ENCODE data around the gene ATAD1. TPM values are rescaled to one million over a fixed set of nuclear protein-coding genes. Genes with fewer than 3 reads are reported as not detected.

Gene ATAD1
- total RNA-seq, 1 donor from 2014 or later: 71.0 TPM

DNA sequence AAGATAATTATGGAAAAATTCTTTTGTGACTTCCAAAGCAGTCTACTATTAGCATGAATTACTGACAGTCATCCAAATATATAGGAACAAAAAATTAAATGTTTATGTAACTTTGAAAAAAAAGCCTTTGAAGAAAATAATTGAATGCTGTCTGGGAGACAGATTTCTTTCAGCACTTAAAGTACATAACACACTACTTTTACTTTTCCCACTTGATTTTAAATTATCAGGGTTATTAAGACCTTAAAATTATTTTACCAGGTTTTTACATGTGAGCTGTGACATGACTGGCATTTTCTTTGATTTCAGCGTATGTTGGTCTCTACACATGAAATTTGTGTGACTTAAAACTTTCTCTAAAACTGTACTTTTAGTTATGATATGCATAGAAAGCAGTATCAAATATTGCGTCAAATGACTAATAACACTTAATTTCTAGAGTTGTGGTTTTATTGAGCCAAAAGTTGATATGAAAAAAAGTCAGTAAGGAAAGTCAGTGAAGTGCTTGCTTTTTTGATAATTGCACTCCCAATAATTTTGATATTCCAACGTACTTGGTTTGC lies 48.5 kb upstream of the ATAD1 start:
- Mint-ChIP-seq H3K4me1 (ENCODE audit: low read depth, unreplicated experiment) (peaks cover 14% of the 10 kb centered on the region), H3K4me3 (ENCODE audit: unreplicated experiment) (peak overlapping the region; percentile 96), H3K27ac (ENCODE audit: unreplicated experiment) (peak overlapping the region; percentile 36), H3K27me3 (ENCODE audit: low read depth, unreplicated experiment) (no peaks in the 10 kb centered on the region), H3K9me3 (ENCODE audit: unreplicated experiment) (no peaks in the 10 kb centered on the region), H3K36me3 (ENCODE audit: low read depth, unreplicated experiment) (no peaks in the 10 kb centered on the region)
- Histone ChIP-seq H3K9me3 (ENCODE audit: insufficient read depth, low read depth, low read length) (no peaks in the 10 kb centered on the region), H3K4me2 (ENCODE audit: low read length) (peak overlapping the region; percentile 91), H3K27ac (ENCODE audit: low read depth, low read length) (peak overlapping the region; percentile 51), H4K20me1 (ENCODE audit: insufficient read depth, low read length) (peaks cover 69% of the 10 kb centered on the region), H3K9ac (ENCODE audit: low read length) (peak overlapping the region; percentile 94), H3K27me3 (ENCODE audit: insufficient read depth, low read length) (no peaks in the 10 kb centered on the region), H3K79me2 (ENCODE audit: insufficient read depth, low read length) (peaks cover 77% of the 10 kb centered on the region), H3K36me3 (ENCODE audit: insufficient read depth, low read length) (no peaks in the 10 kb centered on the region), H3K4me1 (ENCODE audit: insufficient read depth, low read length) (peaks cover 6% of the 10 kb centered on the region), H2AFZ (ENCODE audit: low read depth, low read length) (no peak overlapping the region), H3K4me3 (ENCODE audit: insufficient read depth, low read depth, low read length) (peak overlapping the region; percentile 99)
- no peak for DNase-seq (ENCODE audit: low read depth)
- FAIRE-seq: no peak
- TF ChIP-seq, protein P1, sequence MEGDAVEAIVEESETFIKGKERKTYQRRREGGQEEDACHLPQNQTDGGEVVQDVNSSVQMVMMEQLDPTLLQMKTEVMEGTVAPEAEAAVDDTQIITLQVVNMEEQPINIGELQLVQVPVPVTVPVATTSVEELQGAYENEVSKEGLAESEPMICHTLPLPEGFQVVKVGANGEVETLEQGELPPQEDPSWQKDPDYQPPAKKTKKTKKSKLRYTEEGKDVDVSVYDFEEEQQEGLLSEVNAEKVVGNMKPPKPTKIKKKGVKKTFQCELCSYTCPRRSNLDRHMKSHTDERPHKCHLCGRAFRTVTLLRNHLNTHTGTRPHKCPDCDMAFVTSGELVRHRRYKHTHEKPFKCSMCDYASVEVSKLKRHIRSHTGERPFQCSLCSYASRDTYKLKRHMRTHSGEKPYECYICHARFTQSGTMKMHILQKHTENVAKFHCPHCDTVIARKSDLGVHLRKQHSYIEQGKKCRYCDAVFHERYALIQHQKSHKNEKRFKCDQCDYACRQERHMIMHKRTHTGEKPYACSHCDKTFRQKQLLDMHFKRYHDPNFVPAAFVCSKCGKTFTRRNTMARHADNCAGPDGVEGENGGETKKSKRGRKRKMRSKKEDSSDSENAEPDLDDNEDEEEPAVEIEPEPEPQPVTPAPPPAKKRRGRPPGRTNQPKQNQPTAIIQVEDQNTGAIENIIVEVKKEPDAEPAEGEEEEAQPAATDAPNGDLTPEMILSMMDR (IDR thresholded peaks at IDR 0.05; ENCODE audit: insufficient read depth, low read depth, low read length): no peak
- no peak for TF ChIP-seq EZH2 (IDR thresholded peaks at IDR 0.05; ENCODE audit: insufficient read depth, low read length)

DNA sequence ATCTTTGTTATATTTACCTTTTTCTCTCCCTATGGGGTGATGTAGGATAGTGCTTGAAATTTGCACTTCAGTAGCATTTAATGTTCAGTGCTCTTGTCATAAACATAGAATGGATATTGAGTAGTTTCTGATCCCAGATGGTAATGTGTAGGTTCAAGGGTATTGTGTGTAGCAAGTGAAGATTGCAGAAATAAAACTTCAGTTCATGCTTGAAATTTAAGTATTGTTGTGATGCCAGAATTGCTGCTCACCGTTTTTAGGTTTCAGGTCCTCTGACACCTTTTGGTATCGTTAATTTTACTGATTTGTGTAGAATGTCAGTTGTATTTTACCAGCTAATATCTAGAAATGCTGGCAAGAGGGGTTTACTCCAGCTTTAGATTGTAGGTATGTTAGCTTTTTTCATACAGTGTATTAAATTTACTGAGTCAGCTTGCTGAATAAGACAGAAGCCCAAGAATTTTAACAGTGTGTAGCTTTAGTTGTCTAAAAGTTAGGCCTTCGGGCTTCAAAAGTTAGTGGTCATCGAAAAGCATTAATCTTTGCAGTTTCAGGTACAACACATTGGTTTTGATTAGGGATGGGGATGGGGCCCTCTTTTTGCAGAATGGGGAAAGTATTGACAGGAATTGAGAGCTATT lies 47.3 kb upstream of the ATAD1 start:
- H3K27me3 Mint-ChIP-seq (ENCODE audit: low read depth, unreplicated experiment): no peaks in the 10 kb centered on the region
- Histone ChIP-seq H3K79me2 (ENCODE audit: insufficient read depth, low read length) (peaks cover 66% of the 10 kb centered on the region), H2AFZ (ENCODE audit: low read depth, low read length) (no peak overlapping the region), H4K20me1 (ENCODE audit: insufficient read depth, low read length) (peaks cover 58% of the 10 kb centered on the region), H3K27me3 (ENCODE audit: insufficient read depth, low read length) (no peaks in the 10 kb centered on the region), H3K36me3 (ENCODE audit: insufficient read depth, low read length) (no peaks in the 10 kb centered on the region), H3K27ac (ENCODE audit: low read depth, low read length) (peak overlapping the region; percentile 63), H3K4me3 (ENCODE audit: insufficient read depth, low read depth, low read length) (peak overlapping the region; percentile 99), H3K9ac (ENCODE audit: low read length) (peak overlapping the region; percentile 94), H3K4me2 (ENCODE audit: low read length) (peak overlapping the region; percentile 91), H3K4me1 (ENCODE audit: insufficient read depth, low read length) (peaks cover 9% of the 10 kb centered on the region), H3K9me3 (ENCODE audit: insufficient read depth, low read depth, low read length) (no peaks in the 10 kb centered on the region)
- FAIRE-seq (no peak), DNase-seq (ENCODE audit: low read depth) (no peak)
- TF ChIP-seq, protein P1 (IDR thresholded peaks at IDR 0.05; ENCODE audit: insufficient read depth, low read depth, low read length): no peak
- no peak for TF ChIP-seq EZH2 (IDR thresholded peaks at IDR 0.05; ENCODE audit: insufficient read depth, low read length)
- peaks cover 15% of the 10 kb centered on the region for H3K4me1 Mint-ChIP-seq (ENCODE audit: low read depth, unreplicated experiment)
- H3K4me3 Mint-ChIP-seq (ENCODE audit: unreplicated experiment): peak overlapping the region; percentile 96
- peak overlapping the region; percentile 91 for H3K27ac Mint-ChIP-seq (ENCODE audit: unreplicated experiment)
- no peaks in the 10 kb centered on the region for H3K36me3 Mint-ChIP-seq (ENCODE audit: low read depth, unreplicated experiment)
- no peaks in the 10 kb centered on the region for H3K9me3 Mint-ChIP-seq (ENCODE audit: unreplicated experiment)

Measured in astrocyte (in vitro differentiated cells and primary cell).